GM23248 (cell line): Measurements from ENCODE around the gene PCNX4. TPM values are rescaled to one million over a fixed set of nuclear protein-coding genes. Genes with fewer than 3 reads are reported as not detected.

Experiments
- DNase-seq: peaks from one replicate; pipeline ENCODE4 v3.0.0-alpha.2; 2015
- H2AFZ ChIP-seq: fragments of 200-600 bp; sonication (generic); 2 replicates; pipeline ENCODE4 v1.6.1; 2016; ENCODE audit warnings: antibody characterized with exemption
- H3F3A ChIP-seq: fragments of 200-600 bp; sonication (generic); 2 replicates; pipeline ENCODE4 v1.6.1; 2016; ENCODE audit warnings: mild to moderate bottlenecking, antibody characterized with exemption, mixed run types; ENCODE audit not compliant: insufficient read depth
- H3K27ac ChIP-seq: fragments of 200-600 bp; sonication (generic); 2 replicates; pipeline ENCODE4 v1.5.1; 2016; ENCODE audit warnings: mild to moderate bottlenecking
- H3K27me3 ChIP-seq: fragments of 200-600 bp; sonication (generic); replicated peaks from 2 replicates; pipeline ENCODE4 v1.6.1; 2016; ENCODE audit warnings: mild to moderate bottlenecking; ENCODE audit not compliant: insufficient read depth
- H3K36me3 ChIP-seq: fragments of 200-600 bp; sonication (generic); 2 replicates; pipeline ENCODE4 v1.6.1; 2016; ENCODE audit warnings: low read depth, mild to moderate bottlenecking
- H3K4me1 ChIP-seq: fragments of 200-600 bp; sonication (generic); 2 replicates; pipeline ENCODE4 v1.6.1; 2016; ENCODE audit warnings: mild to moderate bottlenecking; ENCODE audit not compliant: insufficient read depth
- H3K4me2 ChIP-seq: fragments of 200-600 bp; sonication (generic); one replicate; pipeline ENCODE4 v1.6.1; 2016; ENCODE audit warnings: mild to moderate bottlenecking; ENCODE audit not compliant: unreplicated experiment
- H3K4me3 ChIP-seq: fragments of 200-600 bp; sonication (generic); 2 replicates; pipeline ENCODE4 v1.5.1; 2016; ENCODE audit warnings: mild to moderate bottlenecking
- H3K79me2 ChIP-seq: fragments of 200-600 bp; sonication (generic); 2 replicates; pipeline ENCODE4 v1.6.1; 2016; ENCODE audit warnings: mild to moderate bottlenecking; ENCODE audit not compliant: insufficient read depth
- H3K9ac ChIP-seq: fragments of 200-600 bp; sonication (generic); 2 replicates; pipeline ENCODE4 v1.6.1; 2016; ENCODE audit warnings: mild to moderate bottlenecking
- H3K9me2 ChIP-seq: fragments of 200-600 bp; sonication (generic); 2 replicates; pipeline ENCODE4 v1.6.1; 2016; ENCODE audit warnings: mixed run types, mild to moderate bottlenecking, moderate library complexity; ENCODE audit not compliant: insufficient read depth
- H3K9me3 ChIP-seq: fragments of 200-600 bp; sonication (generic); one replicate; pipeline ENCODE4 v1.6.1; 2017; ENCODE audit warnings: low read depth
- H4K20me1 ChIP-seq: fragments of 200-600 bp; sonication (generic); 2 replicates; pipeline ENCODE4 v1.6.0; 2016; ENCODE audit not compliant: insufficient read depth
- EZH2 ChIP-seq: fragments of 200-600 bp; sonication (generic); IDR thresholded peaks from 2 replicates; pipeline ENCODE4 v1.6.1; 2018; ENCODE audit warnings: antibody characterized with exemption, mild to moderate bottlenecking; ENCODE audit not compliant: insufficient read depth, poor library complexity, severe bottlenecking
- EZH2phosphoT487 ChIP-seq: fragments of 200-600 bp; sonication (generic); IDR thresholded peaks from 2 replicates; pipeline ENCODE4 v1.6.1; 2018; ENCODE audit warnings: antibody characterized with exemption, moderate library complexity, mild to moderate bottlenecking, low read depth; ENCODE audit not compliant: insufficient read depth
- WGBS, 2 experiments: methylation state at CpG; one replicate each; pipeline ENCODE4 v1.1.6; 2015 to 2017; ENCODE audit warnings: low lambda C conversion rate in 2 of 2, low coverage in 1 of 2; ENCODE audit errors: missing lambda C conversion rate in 2 of 2; 5-methylcytosine and 5-hydroxymethylcytosine counted together
- in situ Hi-C: fragments of 300-500 bp; cut with MboI; formaldehyde crosslinking; loops from 2 replicates; pipeline ENCODE4 v1.15.0; 2020
- polyA plus RNA-seq: library from polyadenylated mRNA; unstranded; fragments of >200 nt; fragmentation: Nextera tagmentation; extraction: Ambion mirVana; gene quantifications from 2 replicates; pipeline ENCODE4 v1.2.1, GENCODE V29; 2016
- total RNA-seq: library from RNA; depleted of rRNA; stranded (reverse); fragments of >200 nt; shearing (Covaris generic); gene quantifications from 2 replicates; pipeline ENCODE4 v1.2.3, GENCODE V29; 2014

Gene PCNX4
- total and polyA plus RNA-seq, 2 experiments from 2014 or later, result 39.4 to 44.3 TPM

DNA sequence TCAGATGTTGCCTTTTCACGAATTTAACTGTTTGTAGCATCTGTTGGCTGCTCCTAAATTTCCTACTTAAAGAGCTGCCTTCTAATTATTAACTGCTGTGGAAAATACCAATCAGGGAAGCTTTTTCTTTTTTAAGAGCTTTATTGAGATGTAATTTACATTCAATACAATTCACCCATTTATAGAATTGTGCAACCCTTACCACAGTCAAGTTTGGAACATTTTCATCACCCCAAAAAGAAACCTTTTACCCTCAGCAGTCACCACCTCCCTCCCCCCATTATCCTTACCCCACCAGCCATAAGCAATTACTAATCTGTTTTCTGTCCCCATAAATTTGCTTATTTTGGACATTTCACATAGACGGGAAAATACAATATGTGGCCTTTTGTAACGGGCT lies 1.4 kb downstream of the PCNX4 start:
- 2 to 3% methylated on average over 3 of the region's 3 CpGs for WGBS, 2 experiments
- Histone ChIP-seq H3K27me3 (no peaks in the 10 kb centered on the region), H3K9ac (peak overlapping the region; percentile 98), H3K4me2 (peak overlapping the region; percentile 96), H3K9me2 (no peaks in the 10 kb centered on the region), H3K79me2 (peaks cover 58% of the 10 kb centered on the region), H3K4me3 (peak overlapping the region; percentile 94), H3K27ac (peak overlapping the region; percentile 98), H4K20me1 (no peaks in the 10 kb centered on the region), H3K4me1 (peaks cover 37% of the 10 kb centered on the region), H2AFZ (peak overlapping the region; percentile 94), H3K36me3 (no peaks in the 10 kb centered on the region), H3K9me3 (no peaks in the 10 kb centered on the region), H3F3A (peaks cover 26% of the 10 kb centered on the region)
- DNase-seq, result peak; percentile 42
- TF ChIP-seq EZH2 (no peak), EZH2phosphoT487 (no peak)
- in situ Hi-C loops, result no loop called here

DNA sequence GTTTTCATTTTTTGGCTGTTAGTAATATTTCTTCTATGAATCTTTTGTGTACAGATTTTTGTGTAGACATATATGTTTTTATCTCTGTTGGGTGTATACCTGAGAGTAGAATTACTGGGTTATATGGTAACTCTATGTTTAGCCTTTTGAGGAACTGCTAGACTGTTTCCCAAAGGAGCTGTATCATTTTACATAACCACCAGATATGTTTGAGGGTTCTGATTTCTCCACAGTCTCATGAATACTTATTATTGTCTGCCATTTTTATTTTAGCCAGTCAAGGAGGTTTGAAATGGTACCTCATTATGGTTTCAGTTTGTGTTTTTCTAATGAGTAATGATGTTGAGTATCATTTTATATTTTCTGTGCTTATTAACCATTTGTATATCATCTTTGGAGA lies 1.9 kb downstream of the PCNX4 start:
- Histone ChIP-seq H3K79me2 (peaks cover 63% of the 10 kb centered on the region), H3K27me3 (no peaks in the 10 kb centered on the region), H3K9me3 (no peaks in the 10 kb centered on the region), H3K4me3 (peak overlapping the region; percentile 94), H3K4me1 (peaks cover 37% of the 10 kb centered on the region), H4K20me1 (no peaks in the 10 kb centered on the region), H3K9ac (peak overlapping the region; percentile 98), H3F3A (peaks cover 26% of the 10 kb centered on the region), H2AFZ (peak overlapping the region; percentile 94), H3K4me2 (peak overlapping the region; percentile 96), H3K27ac (peak overlapping the region; percentile 98), H3K36me3 (no peaks in the 10 kb centered on the region), H3K9me2 (no peaks in the 10 kb centered on the region)
- in situ Hi-C loops, result no loop called here
- TF ChIP-seq EZH2 (no peak), EZH2phosphoT487 (no peak)
- peak; percentile 26 for DNase-seq

DNA sequence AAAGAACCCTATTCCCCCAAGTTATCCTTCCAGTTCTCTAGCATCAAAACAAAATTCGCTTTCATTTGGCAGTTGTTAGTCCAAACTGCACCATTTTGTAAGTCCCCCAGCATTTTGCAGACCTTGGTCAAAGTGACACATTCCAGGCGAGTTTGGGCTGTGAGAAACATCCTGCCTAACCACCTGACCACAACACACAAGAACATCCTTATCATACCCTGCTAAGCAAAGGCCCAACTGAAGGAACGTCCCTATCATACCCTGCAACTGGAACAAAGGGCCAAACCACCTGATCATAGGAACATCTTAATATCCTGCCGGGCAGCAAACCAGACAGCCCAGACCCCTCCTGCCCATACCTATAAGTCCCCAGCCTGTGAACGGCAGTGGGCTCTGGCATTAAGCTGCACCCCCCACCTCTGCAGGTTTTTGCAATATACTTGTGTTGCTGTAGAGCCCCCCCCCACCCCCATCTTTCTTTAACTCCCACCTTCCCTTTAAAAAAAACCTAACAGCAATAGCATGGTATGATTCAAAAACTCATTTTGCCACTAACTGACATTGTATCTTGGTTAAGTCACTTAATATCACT lies 2.7 kb downstream of the PCNX4 start:
- Histone ChIP-seq H3K27ac (peak overlapping the region; percentile 98), H3K9me2 (no peaks in the 10 kb centered on the region), H3K9ac (no peak overlapping the region), H3F3A (peaks cover 26% of the 10 kb centered on the region), H4K20me1 (no peaks in the 10 kb centered on the region), H3K36me3 (no peaks in the 10 kb centered on the region), H3K4me1 (peaks cover 37% of the 10 kb centered on the region), H3K79me2 (peaks cover 71% of the 10 kb centered on the region), H2AFZ (no peak overlapping the region), H3K4me3 (peak overlapping the region; percentile 94), H3K9me3 (no peaks in the 10 kb centered on the region), H3K4me2 (peak overlapping the region; percentile 96), H3K27me3 (no peaks in the 10 kb centered on the region)
- no peak for TF ChIP-seq EZH2phosphoT487
- TF ChIP-seq EZH2, result no peak
- WGBS, 2 experiments, result 75 to 81% methylated on average over 5 of the region's 5 CpGs
- in situ Hi-C loops, result no loop called here
- peak; percentile 22 for DNase-seq

DNA sequence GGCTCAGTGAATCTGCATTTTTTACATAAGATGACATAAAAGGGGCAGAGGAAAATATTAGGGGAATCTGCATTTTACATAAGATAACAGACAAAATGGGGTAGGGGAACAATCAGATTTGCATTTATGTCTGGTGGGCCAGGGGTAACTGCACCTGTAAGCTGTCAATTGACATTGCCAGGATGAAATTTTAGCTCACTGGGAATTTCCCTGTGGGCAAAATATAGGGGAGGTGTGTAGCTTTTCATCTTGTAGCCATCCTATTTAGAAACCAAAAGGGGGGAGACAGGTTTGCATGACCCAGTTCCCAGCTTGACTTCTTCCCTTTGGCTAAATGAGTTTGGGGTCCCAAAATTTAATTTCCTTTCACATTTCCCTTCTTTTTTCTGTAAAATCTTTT lies 3.5 kb downstream of the PCNX4 start:
- H3K36me3 ChIP-seq, result no peaks in the 10 kb centered on the region
- DNase-seq, result no peak
- no peak overlapping the region for H3K9ac ChIP-seq
- peak overlapping the region; percentile 96 for H3K4me2 ChIP-seq
- in situ Hi-C loops, result no loop called here
- no peaks in the 10 kb centered on the region for H3K9me2 ChIP-seq
- H3K27me3 ChIP-seq, result no peaks in the 10 kb centered on the region
- TF ChIP-seq EZH2phosphoT487, result no peak
- TF ChIP-seq EZH2, result no peak
- H3K27ac ChIP-seq, result peak overlapping the region; percentile 58
- H3K4me1 ChIP-seq, result peaks cover 37% of the 10 kb centered on the region
- H3K4me3 ChIP-seq, result peak overlapping the region; percentile 94; the same call in 1 of the 2 replicates
- H3K9me3 ChIP-seq, result no peaks in the 10 kb centered on the region
- peaks cover 26% of the 10 kb centered on the region for H3F3A ChIP-seq
- no peaks in the 10 kb centered on the region for H4K20me1 ChIP-seq
- no peak overlapping the region for H2AFZ ChIP-seq
- peaks cover 80% of the 10 kb centered on the region for H3K79me2 ChIP-seq
